Loucy (cell line): ENCODE measurements around the gene C10orf143.
"Not testable (repeated sequence)": the region's sequence is repeated elsewhere in the genome, so short reads cannot be mapped to it uniquely, and the experiment has no call there.

Experiments used
- H2AFZ ChIP-seq: fragments of 200-600 bp; sonication (generic); 2 replicates; pipeline ENCODE4 v1.6.0; 2016; ENCODE audit warnings: antibody characterized with exemption, mild to moderate bottlenecking, low read length, moderate library complexity
- H3F3A ChIP-seq: fragments of 200-600 bp; 2 replicates; pipeline ENCODE4 v1.6.0; 2016; ENCODE audit warnings: antibody characterized with exemption, low read depth, mild to moderate bottlenecking
- H3K27me3 ChIP-seq: fragments of 200-600 bp; sonication (generic); 2 replicates; pipeline ENCODE4 v1.6.1; 2014; ENCODE audit warnings: low read length, mild to moderate bottlenecking; ENCODE audit not compliant: insufficient read depth, poor library complexity, severe bottlenecking
- H3K36me3 ChIP-seq: fragments of 200-600 bp; sonication (generic); 2 replicates; pipeline ENCODE4 v1.6.1; 2016; ENCODE audit warnings: low read length; ENCODE audit not compliant: insufficient read depth
- H3K4me1 ChIP-seq: fragments of 200-600 bp; sonication (generic); 2 replicates; pipeline ENCODE4 v1.5.1; 2014; ENCODE audit warnings: low read length, mild to moderate bottlenecking; ENCODE audit not compliant: insufficient read depth, poor library complexity, severe bottlenecking
- H3K4me2 ChIP-seq: fragments of 200-600 bp; sonication (generic); 2 replicates; pipeline ENCODE4 v1.6.0; 2014; ENCODE audit warnings: antibody characterized with exemption, low read length, low read depth, mild to moderate bottlenecking; ENCODE audit not compliant: poor library complexity, severe bottlenecking
- H3K4me3 ChIP-seq: fragments of 200-600 bp; sonication (generic); 2 replicates; pipeline ENCODE4 v1.5.1; 2014; ENCODE audit warnings: low read length, mild to moderate bottlenecking, mixed read lengths; ENCODE audit not compliant: poor library complexity, severe bottlenecking
- H3K79me2 ChIP-seq: fragments of 200-600 bp; sonication (generic); 2 replicates; pipeline ENCODE4 v1.6.1; 2014; ENCODE audit warnings: low read length; ENCODE audit not compliant: insufficient read depth
- H3K9ac ChIP-seq: fragments of 200-600 bp; sonication (generic); 2 replicates; pipeline ENCODE4 v1.6.0; 2014; ENCODE audit warnings: mild to moderate bottlenecking, low read depth, low read length, moderate library complexity; ENCODE audit not compliant: poor library complexity, severe bottlenecking
- H3K9me2 ChIP-seq: fragments of 200-600 bp; sonication (generic); replicated peaks from 2 replicates; pipeline ENCODE4 v1.6.1; 2016; ENCODE audit warnings: low read depth, low read length, mixed read lengths
- H3K9me3 ChIP-seq: fragments of 200-600 bp; sonication (generic); 2 replicates; pipeline ENCODE4 v1.6.1; 2014; ENCODE audit warnings: mild to moderate bottlenecking, antibody characterized with exemption, low read length, low read depth; ENCODE audit not compliant: insufficient read depth
- H4K20me1 ChIP-seq: fragments of 200-600 bp; sonication (generic); 2 replicates; pipeline ENCODE4 v1.6.0; 2014; ENCODE audit warnings: antibody characterized with exemption, low read length, mild to moderate bottlenecking; ENCODE audit not compliant: insufficient read depth, poor library complexity, severe bottlenecking
- CTCF ChIP-seq: fragments of 200-600 bp; sonication (generic); conservative IDR thresholded peaks from 2 replicates; pipeline ENCODE4 v1.5.1; 2014; ENCODE audit warnings: mild to moderate bottlenecking, antibody characterized with exemption, low read length
- EZH2phosphoT487 ChIP-seq: fragments of 200-600 bp; IDR thresholded peaks from 2 replicates; pipeline ENCODE4 v1.6.1; 2018; ENCODE audit warnings: antibody characterized with exemption, mild to moderate bottlenecking, moderate library complexity, borderline replicate concordance

Gene C10orf143

GRCh38 chr10:130121486-130122079 lies 11.0 kb upstream of the C10orf143 start:
- no peaks in the 10 kb centered on the region for H3F3A ChIP-seq
- no peak for TF ChIP-seq CTCF
- TF ChIP-seq EZH2phosphoT487: no peak
- no peaks in the 10 kb centered on the region for H3K36me3 ChIP-seq
- H2AFZ ChIP-seq: no peak overlapping the region
- no peaks in the 10 kb centered on the region for H3K4me1 ChIP-seq
- H4K20me1 ChIP-seq: no peaks in the 10 kb centered on the region
- peaks cover 3% of the 10 kb centered on the region; the same call in 1 of the 2 replicates for H3K9me3 ChIP-seq
- no peaks in the 10 kb centered on the region for H3K27me3 ChIP-seq
- no peaks in the 10 kb centered on the region for H3K9me2 ChIP-seq
- no peak overlapping the region for H3K4me2 ChIP-seq
- H3K4me3 ChIP-seq: no peak overlapping the region
- H3K9ac ChIP-seq: no peak overlapping the region
- no peaks in the 10 kb centered on the region for H3K79me2 ChIP-seq

- not testable (repeated sequence) for H3K9me2 ChIP-seq, H3K4me3 ChIP-seq, H3K4me2 ChIP-seq, H3K27me3 ChIP-seq, H3K4me1 ChIP-seq, H4K20me1 ChIP-seq, H3F3A ChIP-seq, H3K9ac ChIP-seq, H3K79me2 ChIP-seq, H2AFZ ChIP-seq, H3K9me3 ChIP-seq, H3K36me3 ChIP-seq
These were observed 6.9 kb upstream of the C10orf143 start for GRCh38 chr10:130117535-130117934.

GRCh38 chr10:130116942-130117341 lies 6.3 kb upstream of the C10orf143 start:
- H3K9me2 ChIP-seq, H3K4me1 ChIP-seq, H2AFZ ChIP-seq, H3K9ac ChIP-seq, H4K20me1 ChIP-seq, H3K4me3 ChIP-seq, H3K4me2 ChIP-seq, H3K36me3 ChIP-seq, H3F3A ChIP-seq, H3K27me3 ChIP-seq, H3K9me3 ChIP-seq, H3K79me2 ChIP-seq: not testable (repeated sequence)

GRCh38 chr10:130112821-130113220 lies 2.2 kb upstream of the C10orf143 start:
- peaks cover 20% of the 10 kb centered on the region for H3K4me1 ChIP-seq
- H2AFZ ChIP-seq: no peak overlapping the region
- H3F3A ChIP-seq: no peaks in the 10 kb centered on the region
- no peak for TF ChIP-seq CTCF
- no peak for TF ChIP-seq EZH2phosphoT487
- no peak overlapping the region for H3K4me3 ChIP-seq
- H3K9me3 ChIP-seq: peaks cover 3% of the 10 kb centered on the region
- H3K36me3 ChIP-seq: no peaks in the 10 kb centered on the region
- no peaks in the 10 kb centered on the region for H3K27me3 ChIP-seq
- H3K9ac ChIP-seq: no peak overlapping the region
- H3K4me2 ChIP-seq: no peak overlapping the region
- peaks cover 6% of the 10 kb centered on the region; the same call in 1 of the 2 replicates for H3K79me2 ChIP-seq
- H3K9me2 ChIP-seq: no peaks in the 10 kb centered on the region
- no peaks in the 10 kb centered on the region for H4K20me1 ChIP-seq
